HG03558 (cell line): Measurements from ENCODE around the gene INSYN2B.

ENCODE experiments used
- ATAC-seq: cut with Tn5 transposase; IDR thresholded peaks from one replicate; pipeline ENCODE4 v1.9.1; 2021; ENCODE audit warnings: moderate number of reproducible peaks; ENCODE audit not compliant: unreplicated experiment; ENCODE audit errors: extremely low read depth

The INSYN2B gene

GRCh38 chr5:169826618-169827017 lies 153.7 kb downstream of the INSYN2B start:
- ATAC-seq: no peak

- ATAC-seq: no peak
Observed at GRCh38 chr5:169817031-169817430, 163.3 kb downstream of the INSYN2B start.

DNA sequence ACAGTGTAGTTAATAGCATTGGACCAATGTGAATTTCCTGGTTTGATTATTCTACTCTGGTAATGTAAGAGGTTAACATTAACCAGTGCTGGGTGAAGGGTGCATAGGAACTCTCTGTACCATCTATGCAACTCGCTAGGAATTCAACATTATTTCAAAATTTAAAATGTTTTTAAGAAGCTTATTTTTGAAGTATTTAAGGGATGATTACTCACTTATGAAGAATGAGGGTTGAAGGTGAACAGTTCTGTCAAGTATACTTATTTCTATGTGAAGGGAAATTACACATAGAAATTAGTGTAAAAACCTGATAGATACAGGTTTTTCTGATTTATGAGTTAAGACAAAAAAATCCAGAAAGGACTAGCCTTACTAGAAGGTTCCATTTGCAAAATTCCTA lies 165.8 kb downstream of the INSYN2B start:
- ATAC-seq: no peak
